Heart left ventricle (tissue), 16 donors: ENCODE measurements around the gene THAP4. TPM values are rescaled to one million over a fixed set of nuclear protein-coding genes. Genes with fewer than 3 reads are reported as not detected.
A peak's percentile ranks its signal among the peaks of the same experiment; 100 is the strongest.

ENCODE experiments used
- ATAC-seq, 4 donors: fragments of 200-7000 bp; cut with Tn5 transposase; one replicate each; pipeline ENCODE4 v1.9.1; 2020 to 2022; ENCODE audit warnings: moderate library complexity in 4 of 4, mild to moderate bottlenecking in 3 of 4, moderate number of reproducible peaks in 1 of 4
- DNase-seq, 5 donors: peaks; one replicate each; pipeline ENCODE4 v3.0.0-alpha.2; 2020
- H3K27ac ChIP-seq, 12 donors: fragments of 200-600 bp; sonication (generic) in 4 of 12; one replicate each; pipeline versions ENCODE4 v1.5.0 to v1.8.0; 2016 to 2022; ENCODE audit warnings: mild to moderate bottlenecking in 2 of 12
- H3K27me3 ChIP-seq, 9 donors: fragments of 200-600 bp; sonication (generic) in 2 of 9; one replicate each; pipeline versions ENCODE4 v1.5.1 to v1.8.0; 2016 to 2022; ENCODE audit warnings: mild to moderate bottlenecking in 3 of 9
- H3K36me3 ChIP-seq, 9 donors: fragments of 200-600 bp; sonication (generic) in 2 of 9; one replicate each; pipeline versions ENCODE4 v1.5.0 to v1.8.0; 2018 to 2022; ENCODE audit warnings: mild to moderate bottlenecking in 2 of 9
- H3K4me1 ChIP-seq, 12 donors: fragments of 200-600 bp; sonication (generic) in 4 of 12; one replicate each; pipeline versions ENCODE4 v1.5.0 to v1.8.0; 2016 to 2022; ENCODE audit warnings: mild to moderate bottlenecking in 3 of 12
- H3K4me3 ChIP-seq, 12 donors: fragments of 200-600 bp; sonication (generic) in 4 of 12; one replicate each; pipeline versions ENCODE4 v1.5.0 to v1.8.0; 2017 to 2022; ENCODE audit warnings: mild to moderate bottlenecking in 9 of 12, moderate library complexity in 4 of 12
- H3K9me3 ChIP-seq, 12 donors: fragments of 200-600 bp; sonication (generic) in 4 of 12; one replicate each; pipeline versions ENCODE4 v1.5.0 to v1.8.0; 2016 to 2022; ENCODE audit warnings: mild to moderate bottlenecking in 1 of 12
- CTCF ChIP-seq, 12 donors: fragments of 200-600 bp; sonication (generic) in 4 of 12; IDR thresholded peaks; one replicate each; pipeline versions ENCODE4 v1.5.0 to v1.8.0; 2018 to 2022; ENCODE audit warnings: antibody characterized with exemption in 12 of 12, mild to moderate bottlenecking in 5 of 12
- POLR2A ChIP-seq, 2 donors: fragments of 450-650 bp; IDR thresholded peaks; one replicate each; pipeline ENCODE4 v1.6.1; 2017; ENCODE audit warnings: antibody characterized with exemption in 2 of 2, mild to moderate bottlenecking in 2 of 2, moderate library complexity in 2 of 2
- WGBS, 4 donors: extraction: QIAGEN DNeasy Blood & Tissue Kit in 2 of 4; methylation state at CpG; one replicate each; pipeline versions ENCODE4 v1.1.5 to v1.1.7; 2013 to 2018; 5-methylcytosine and 5-hydroxymethylcytosine counted together
- intact Hi-C, 10 donors: fragments of 100-400 bp; cut with DNase I; formaldehyde crosslinking; loops; one replicate each; pipeline versions ENCODE4 v1.11.1 to v1.14.2; 2022
- polyA plus RNA-seq, 2 donors: library from polyadenylated mRNA; stranded (reverse); fragments of 200-250 nt; gene quantifications; one replicate each; pipeline ENCODE4 v1.2.3, GENCODE V29; 2013
- total RNA-seq, 9 donors: library from RNA; depleted of rRNA in 2 of 9; stranded (reverse); fragments of >200 nt in 2 of 9; fragmentation: NEBNext Ultra II Directional in 3 of 9; extraction: Animal tissue kit (Norgen Biotek cat#: 25700) in 3 of 9; gene quantifications; one replicate each; pipeline versions ENCODE4 v1.1.0 to v1.2.4, GENCODE V29; 2016 to 2023
- donor health status: ischemic (EF 13 %, LVEDD 7.1; RV severe dilation, severe dysfunction).
- donor health status: healthy with polysubstance abuse.
- donor health status: DM: no; HTN: yes; CAD: no.
- donor health status: DM: no; HTN: no; CAD: no.
- donor health status: ischemic (EF 25% LVEDD 6.9; RV normal size, moderate dysfunction).
- donor health status: ischemic (EF 25% LVEDD 5.7; RV mildly dilated, moderate dysfunction).
- donor health status: healthy.
- donor health status: DM: yes; HTN: yes; CAD: no.
- donor health status: ischemic (EF 35%, LVEDD 5.7; RV mildly dilated, moderate dysfunction).
- donor health status: nonischemic (EF 11% LVEDD 7.7; RV severe dilation, severe dysfunction).
- donor health status: DM: yes; HTN: yes; CAD: no.
- donor health status: PGD.
- donor health status: ischemic (EF 29% LVEDD 5.4; RV normal size, mild dysfunction).
- donor health status: nonischemic (EF 23%, LVEDD 6.1; RV moderate dilation, normal function).

Gene THAP4
- total and polyA plus RNA-seq, 11 donors, result 61.7 to 110 (median 80.4) TPM

- ATAC-seq (no peak), DNase-seq (no peak)
- TF ChIP-seq CTCF (IDR thresholded peaks at IDR 0.05) (no peak), POLR2A (IDR thresholded peaks at IDR 0.05) (no peak)
- intact Hi-C loops, result no loop called here
- WGBS, 4 donors, result 88 to 94% (median 93%) methylated on average over 13 to 14 of the region's 14 CpGs
- Histone ChIP-seq H3K27ac (no peak overlapping the region), H3K4me3 (no peak overlapping the region), H3K9me3 (no peaks in the 10 kb centered on the region), H3K4me1 (peaks cover 0 to 7% (median 0%) of the 10 kb centered on the region in 12 donors), H3K27me3 (no peaks in the 10 kb centered on the region), H3K36me3 (peaks cover 0 to 66% (median 51%) of the 10 kb centered on the region in 9 donors)
These were observed 23.7 kb upstream of the THAP4 start for GRCh38 chr2:241660593-241661213.

GRCh38 chr2:241659150-241659739 lies 22.3 kb upstream of the THAP4 start:
- Histone ChIP-seq H3K4me3 (no peak overlapping the region), H3K4me1 (peaks cover 0 to 7% (median 0%) of the 10 kb centered on the region in 12 donors), H3K9me3 (no peaks in the 10 kb centered on the region), H3K36me3 (peaks cover 0 to 80% (median 65%) of the 10 kb centered on the region in 9 donors), H3K27ac (no peak overlapping the region), H3K27me3 (no peaks in the 10 kb centered on the region)
- intact Hi-C loops, result loop anchor here in 3 of 10 donors (5.0 to 10.0 kb wide), 2 partner anchors 582 to 804 kb away; no protein-coding TSS in a partner anchor
- TF ChIP-seq POLR2A (IDR thresholded peaks at IDR 0.05) (no peak), CTCF (IDR thresholded peaks at IDR 0.05) (peak; percentile 31 to 75 (median 54))
- WGBS, 4 donors, result 49 to 55% (median 51%) methylated on average over 26 of the region's 26 CpGs
- DNase-seq, result peak in 4 of 5 donors; percentile 34 to 64 (median 59)
- peak; percentile 9 to 68 (median 51) for ATAC-seq

- Histone ChIP-seq H3K4me1 (peaks cover 0 to 7% (median 0%) of the 10 kb centered on the region in 12 donors), H3K36me3 (peaks cover 0 to 88% (median 75%) of the 10 kb centered on the region in 9 donors), H3K27ac (no peak overlapping the region), H3K9me3 (no peaks in the 10 kb centered on the region), H3K27me3 (no peaks in the 10 kb centered on the region), H3K4me3 (no peak overlapping the region)
- intact Hi-C loops, result loop anchor here in 3 of 10 donors (5.0 to 10.0 kb wide), 2 partner anchors 581 to 803 kb away; no protein-coding TSS in a partner anchor
- ATAC-seq, result no peak
- no peak for DNase-seq
- TF ChIP-seq CTCF (IDR thresholded peaks at IDR 0.05) (no peak), POLR2A (IDR thresholded peaks at IDR 0.05) (no peak)
- WGBS, 4 donors, result 77 to 82% (median 81%) methylated on average over 5 of the region's 5 CpGs
These were observed 21.3 kb upstream of the THAP4 start for GRCh38 chr2:241658296-241658695.

GRCh38 chr2:241657786-241658254 lies 20.9 kb upstream of the THAP4 start:
- TF ChIP-seq CTCF (IDR thresholded peaks at IDR 0.05) (no peak), POLR2A (IDR thresholded peaks at IDR 0.05) (no peak)
- Histone ChIP-seq H3K27ac (no peak overlapping the region), H3K36me3 (peaks cover 0 to 93% (median 80%) of the 10 kb centered on the region in 9 donors), H3K9me3 (no peaks in the 10 kb centered on the region), H3K4me3 (no peak overlapping the region), H3K4me1 (peaks cover 0 to 7% (median 0%) of the 10 kb centered on the region in 12 donors), H3K27me3 (no peaks in the 10 kb centered on the region)
- 90 to 95% (median 94%) methylated on average over 14 to 15 of the region's 15 CpGs for WGBS, 4 donors
- ATAC-seq (no peak), DNase-seq (no peak)
- intact Hi-C loops, result loop anchor here in 3 of 10 donors (5.0 to 10.0 kb wide), 2 partner anchors 581 to 803 kb away; no protein-coding TSS in a partner anchor
